Uterus (tissue), 2 donors: ENCODE measurements around the gene NCAM2.

Experiments
- CTCF ChIP-seq, 4 experiments: fragments of 200-600 bp in 2 of 4; fragments of 450-650 bp in 2 of 4; sonication (generic) in 2 of 4; IDR thresholded peaks; one replicate each; pipeline ENCODE4 v1.5.1; 2016 to 2019; ENCODE audit warnings: antibody characterized with exemption in 4 of 4, mild to moderate bottlenecking in 2 of 4, moderate library complexity in 1 of 4
- POLR2A ChIP-seq, 2 donors: fragments of 450-650 bp; IDR thresholded peaks; one replicate each; pipeline ENCODE4 v1.6.1; 2016; ENCODE audit warnings: antibody characterized with exemption in 2 of 2, mild to moderate bottlenecking in 1 of 2, moderate library complexity in 1 of 2

GRCh38 chr21:21468003-21468402, 469.8 kb downstream of the NCAM2 start:
- TF ChIP-seq CTCF (IDR thresholded peaks at IDR 0.05) = no peak
- no peak for TF ChIP-seq POLR2A (IDR thresholded peaks at IDR 0.05)
